GM21367 (cell line): ENCODE results near the gene KCNJ1.

ENCODE experiments used
- ATAC-seq: cut with Tn5 transposase; IDR thresholded peaks from one replicate; pipeline ENCODE4 v1.9.1; 2021; ENCODE audit not compliant: unreplicated experiment

Gene KCNJ1

GRCh38 chr11:128824191-128825049 is 42.7 kb downstream of the KCNJ1 start:
- ATAC-seq, result no peak

DNA sequence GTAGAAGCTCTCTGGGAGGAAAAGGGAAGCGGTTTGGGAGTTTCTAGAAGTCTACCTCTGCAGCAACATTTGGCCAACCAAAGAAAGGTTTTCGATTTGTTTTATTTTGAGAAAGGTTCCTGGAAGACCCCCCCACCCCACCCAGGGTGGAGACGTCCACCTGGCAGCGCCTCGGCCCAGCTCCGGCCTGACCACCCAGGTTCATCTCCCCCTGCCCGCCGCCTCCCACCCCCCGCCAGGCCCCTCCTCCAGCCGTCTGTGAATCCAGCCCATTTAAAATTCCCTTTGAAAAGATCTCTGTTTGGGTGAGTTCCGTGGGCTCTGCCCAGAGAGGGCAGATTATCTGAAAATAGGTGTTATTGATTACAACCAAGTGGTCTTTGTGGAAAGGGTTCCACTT is 43.3 kb downstream of the KCNJ1 start:
- ATAC-seq, result no peak

DNA sequence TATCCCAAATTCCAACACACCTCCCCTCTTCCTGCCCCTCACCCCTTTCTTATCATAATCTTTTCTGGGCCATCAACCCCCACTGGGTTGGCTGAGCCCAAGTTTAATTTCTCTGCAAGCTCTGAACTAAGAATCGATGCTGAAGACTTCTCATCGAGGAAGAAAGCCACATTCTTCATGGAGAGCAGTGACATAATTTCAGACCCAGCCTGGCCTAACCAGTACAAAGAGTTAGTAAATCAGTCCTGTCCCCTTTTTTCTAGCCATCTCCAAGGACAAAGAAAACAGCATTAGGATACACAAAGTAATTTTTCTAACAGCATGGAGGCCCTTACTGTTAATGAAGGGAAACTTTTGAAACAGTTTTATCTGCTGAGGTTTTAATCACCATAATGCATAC is 45.0 kb downstream of the KCNJ1 start:
- no peak for ATAC-seq

GRCh38 chr11:128821556-128821955 is 45.5 kb downstream of the KCNJ1 start:
- no peak for ATAC-seq

DNA sequence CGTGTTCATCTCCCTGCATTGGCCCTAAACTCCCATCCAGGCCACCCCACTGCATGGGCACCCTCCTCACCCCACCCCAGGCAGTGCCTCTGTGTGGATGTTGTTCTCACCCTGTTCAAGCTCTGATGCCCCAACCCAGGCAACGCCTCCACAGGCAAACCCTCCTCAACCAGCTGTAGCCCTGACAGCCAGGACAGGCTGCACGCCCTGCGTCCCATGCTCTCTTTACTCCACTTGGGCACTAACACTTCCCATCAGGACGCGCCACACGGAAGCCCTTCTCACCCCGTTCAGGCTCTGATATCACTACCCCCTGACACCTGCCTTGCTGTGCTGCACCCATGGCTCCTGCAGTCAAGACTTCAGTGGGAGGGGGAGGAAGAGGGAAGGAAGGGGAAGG is 47.9 kb downstream of the KCNJ1 start:
- no peak for ATAC-seq

GRCh38 chr11:128814856-128815705 is 52.0 kb downstream of the KCNJ1 start:
- ATAC-seq, result no peak

DNA sequence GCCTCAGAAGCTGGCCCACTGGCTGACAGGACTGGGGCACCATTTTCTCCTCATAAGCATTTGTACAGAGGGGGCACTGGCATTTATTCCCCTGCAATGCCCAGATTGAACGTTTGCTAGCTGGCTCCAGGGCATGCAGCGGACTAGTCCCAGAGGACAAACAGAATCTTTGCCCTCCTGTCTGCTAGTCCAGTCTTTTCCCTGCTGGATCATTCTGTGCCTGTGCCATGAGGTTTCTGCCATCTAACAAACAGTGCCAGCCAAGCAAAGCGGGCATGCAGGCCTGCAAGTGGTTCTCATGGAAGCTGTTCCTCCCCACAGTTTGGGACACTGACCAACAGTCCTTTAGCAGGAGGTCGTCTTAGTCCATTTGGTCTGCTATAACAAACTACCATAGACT is 53.4 kb downstream of the KCNJ1 start:
- no peak for ATAC-seq

DNA sequence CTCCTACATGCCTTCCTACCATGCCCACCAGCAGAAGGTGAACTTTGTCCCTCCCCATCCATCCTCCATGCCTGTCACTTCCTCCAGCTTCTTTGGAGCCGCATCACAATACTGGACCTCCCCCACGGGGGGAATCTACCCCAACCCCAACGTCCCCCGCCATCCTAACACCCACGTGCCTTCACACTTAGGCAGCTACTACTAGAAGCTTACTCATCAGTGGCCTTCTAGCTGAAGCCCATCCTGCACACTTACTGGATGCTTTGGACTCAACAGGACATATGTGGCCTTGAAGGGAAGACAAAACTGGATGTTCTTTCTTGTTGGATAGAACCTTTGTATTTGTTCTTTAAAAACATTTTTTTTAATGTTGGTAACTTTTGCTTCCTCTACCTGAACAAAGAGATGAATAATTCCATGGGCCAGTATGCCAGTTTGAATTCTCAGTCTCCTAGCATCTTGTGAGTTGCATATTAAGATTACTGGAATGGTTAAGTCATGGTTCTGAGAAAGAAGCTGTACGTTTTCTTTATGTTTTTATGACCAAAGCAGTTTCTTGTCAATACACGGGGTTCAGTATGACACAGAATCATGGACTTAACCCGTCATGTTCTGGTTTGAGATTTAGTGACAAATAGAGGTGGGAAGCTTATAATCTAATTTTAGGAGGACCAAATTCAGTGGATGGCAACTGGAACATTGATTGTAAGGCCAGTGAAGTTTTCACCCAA is 56.1 kb downstream of the KCNJ1 start:
- no peak for ATAC-seq

GRCh38 chr11:128809128-128809527 is 58.0 kb downstream of the KCNJ1 start:
- no peak for ATAC-seq

GRCh38 chr11:128807909-128808308 is 59.2 kb downstream of the KCNJ1 start:
- ATAC-seq, result no peak

GRCh38 chr11:128806506-128807261 is 60.4 kb downstream of the KCNJ1 start:
- no peak for ATAC-seq

GRCh38 chr11:128804481-128804880 is 62.6 kb downstream of the KCNJ1 start:
- no peak for ATAC-seq

DNA sequence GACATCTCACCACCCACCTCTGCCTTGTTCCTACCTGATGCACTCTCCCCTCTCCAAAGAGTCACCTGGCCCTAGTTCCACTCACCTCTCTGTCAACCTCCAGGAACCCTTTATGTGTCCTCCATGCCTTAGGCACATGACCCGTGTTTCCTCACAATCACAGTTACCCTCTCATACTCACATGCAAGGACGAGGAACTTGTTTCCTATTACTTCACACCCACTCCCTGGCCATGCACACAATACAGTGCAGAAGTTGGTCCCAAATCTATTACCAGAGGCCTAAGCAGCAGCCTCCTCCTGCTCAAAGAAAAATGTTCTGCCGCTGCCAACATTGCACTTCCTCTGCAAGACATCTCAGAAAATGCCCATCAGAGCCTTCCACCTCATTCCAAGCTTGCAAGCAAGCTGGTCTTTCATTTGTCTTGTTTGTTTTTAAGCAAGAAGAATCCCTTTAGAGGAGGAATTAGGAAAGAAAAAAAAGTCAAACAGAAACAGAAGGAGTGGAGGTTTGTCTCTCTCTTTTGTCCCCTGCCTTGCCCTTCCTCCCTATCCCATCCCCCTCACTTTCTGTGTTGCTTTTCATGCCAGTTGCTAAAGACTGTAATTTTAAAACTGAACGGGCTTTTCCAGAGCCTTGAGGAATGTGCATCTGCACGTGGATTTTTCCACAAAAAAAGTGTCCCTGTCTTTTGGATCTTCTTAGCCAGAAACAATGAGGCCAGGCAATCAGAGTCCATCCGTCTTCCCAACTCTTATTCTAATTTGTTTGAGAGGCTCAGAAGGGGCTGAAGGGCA is 63.4 kb downstream of the KCNJ1 start:
- ATAC-seq, result no peak

DNA sequence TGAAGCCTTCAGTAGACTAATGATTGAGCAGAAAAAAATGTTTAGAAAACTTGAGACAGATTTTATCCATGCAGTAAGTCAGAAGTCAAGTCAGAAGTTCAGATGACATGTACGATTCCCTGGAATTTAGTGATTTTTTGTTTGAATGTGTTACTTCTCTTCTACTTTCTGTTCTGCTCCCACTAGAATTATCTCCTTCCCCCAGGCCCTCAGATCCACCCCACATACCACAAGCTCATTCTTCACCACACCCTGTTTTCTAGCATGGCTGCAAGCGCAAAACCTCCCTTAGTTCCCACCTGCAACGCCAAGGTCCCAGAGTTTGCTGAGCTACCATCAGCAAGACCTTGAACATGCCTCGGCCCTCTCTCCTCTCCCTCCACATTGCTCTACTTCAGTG is 64.1 kb downstream of the KCNJ1 start:
- no peak for ATAC-seq

GRCh38 chr11:128802358-128802981 is 64.6 kb downstream of the KCNJ1 start:
- peak; percentile 49 for ATAC-seq

DNA sequence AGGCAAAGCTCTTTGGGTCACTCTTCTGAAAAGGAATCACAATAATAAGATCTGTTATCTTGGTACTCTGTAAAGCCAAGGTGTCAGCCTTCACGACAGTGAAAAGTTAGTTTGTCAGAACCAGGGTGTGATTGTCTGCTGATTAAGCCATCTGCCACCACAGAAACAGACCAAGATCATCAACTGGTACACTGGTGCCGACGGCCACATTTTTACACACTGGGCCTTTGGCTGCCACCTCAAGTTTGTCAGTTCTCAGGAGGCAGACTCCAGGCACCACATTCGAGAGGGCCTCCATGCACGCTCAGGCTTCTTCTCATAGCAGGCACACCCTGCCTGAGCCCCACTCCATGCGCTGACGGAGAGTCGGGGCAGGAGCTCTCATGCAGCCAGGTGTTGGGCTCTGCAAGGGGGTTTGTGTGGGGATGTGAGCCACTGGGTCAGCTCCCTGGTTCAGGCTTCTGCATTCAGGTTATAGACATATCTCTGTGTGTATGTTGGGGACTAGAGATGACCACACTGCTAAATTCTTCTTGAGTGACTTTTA is 66.2 kb downstream of the KCNJ1 start:
- no peak for ATAC-seq

DNA sequence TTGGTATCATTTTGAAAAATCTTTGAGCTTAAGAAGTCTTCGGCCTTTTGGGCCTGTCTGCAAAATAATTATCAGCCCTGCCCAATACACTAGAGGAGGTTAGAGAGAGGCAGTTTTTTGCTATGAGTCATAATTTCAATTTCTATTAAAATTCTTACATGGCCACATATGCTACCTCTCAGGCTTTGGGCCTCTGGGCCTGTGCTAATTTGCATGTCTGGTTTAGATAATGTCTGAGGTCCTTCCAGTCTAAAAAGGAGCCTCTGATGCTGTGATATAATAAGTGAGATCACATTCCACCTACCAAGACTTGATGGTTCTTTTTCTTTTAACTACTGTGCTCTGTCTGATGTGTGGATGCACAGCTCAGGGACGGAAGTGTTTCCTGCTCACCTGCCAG is 70.8 kb downstream of the KCNJ1 start:
- ATAC-seq, result peak; percentile 98

DNA sequence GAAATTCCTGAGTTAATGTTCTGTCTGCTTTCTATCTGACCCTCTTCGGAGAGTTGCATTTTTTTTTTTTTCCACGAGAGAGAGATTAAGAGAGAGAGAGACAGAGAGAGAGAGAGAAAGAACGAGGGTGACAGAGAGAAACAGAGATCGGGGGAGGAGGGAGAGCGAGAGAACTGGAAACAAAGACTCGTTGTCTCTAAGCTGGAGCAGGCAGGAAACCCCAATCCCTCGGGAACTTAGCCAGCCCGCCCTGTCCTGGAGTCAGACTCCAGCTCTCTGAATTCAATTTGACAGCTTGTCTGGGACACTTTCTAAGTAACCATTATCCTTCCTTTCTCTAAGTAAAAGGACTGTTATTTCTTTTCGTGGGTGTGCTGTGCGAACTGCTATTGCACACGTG is 76.9 kb downstream of the KCNJ1 start:
- no peak for ATAC-seq

DNA sequence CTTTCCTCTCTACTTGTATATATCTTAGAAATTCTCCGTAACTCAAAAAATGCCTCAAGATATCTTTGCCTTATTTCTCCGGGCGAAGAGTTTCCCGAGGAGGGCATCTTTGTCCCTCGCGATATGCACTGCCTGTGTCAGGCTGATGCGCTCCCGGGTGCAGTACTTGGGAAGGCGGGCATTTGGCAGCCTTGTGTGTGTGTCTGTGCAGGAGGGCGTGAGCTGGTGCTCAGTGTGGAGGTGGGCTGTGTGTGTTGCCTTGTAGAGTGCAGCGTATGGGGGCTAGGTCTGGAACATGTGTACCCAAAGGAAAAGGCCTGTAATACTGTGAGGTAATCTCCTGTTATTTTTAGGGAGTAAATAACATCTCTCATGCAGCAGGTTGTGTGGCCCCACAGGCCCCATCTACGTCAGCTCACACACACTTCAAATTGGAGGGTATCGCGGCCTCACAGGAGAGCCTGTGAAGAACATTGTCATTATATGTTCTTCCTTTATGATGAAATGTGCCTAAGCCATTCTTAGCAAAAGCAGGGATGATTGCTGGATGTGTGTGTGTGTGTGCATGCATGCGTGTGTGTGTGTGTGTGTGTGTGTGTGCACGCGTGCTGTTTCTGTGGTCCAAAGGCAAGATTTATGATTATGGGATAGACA is 77.5 kb downstream of the KCNJ1 start:
- ATAC-seq, result no peak
